Mesothelial cell of epicardium (in vitro differentiated cells): Measurements from ENCODE around the gene VWF. TPM values are rescaled to one million over a fixed set of nuclear protein-coding genes. Genes with fewer than 3 reads are reported as not detected.

Experiments used
- DNase-seq, 2 experiments: peaks; one replicate each; pipeline ENCODE4 v3.0.0; 2021; ENCODE audit warnings: low spot score in 2 of 2; ENCODE audit not compliant: unreplicated experiment in 2 of 2
- H3K27ac Mint-ChIP-seq: 2 replicates; pipeline ENCODE4 v1.8.0; 2021; ENCODE audit warnings: mixed read lengths
- H3K27me3 Mint-ChIP-seq: 2 replicates; pipeline ENCODE4 v1.8.0; 2021; ENCODE audit warnings: low read depth, mixed read lengths
- H3K36me3 Mint-ChIP-seq: 2 replicates; pipeline ENCODE4 v1.8.0; 2021; ENCODE audit warnings: mixed read lengths
- H3K4me1 Mint-ChIP-seq: 2 replicates; pipeline ENCODE4 v1.8.0; 2021; ENCODE audit warnings: mixed read lengths
- H3K4me3 Mint-ChIP-seq: 2 replicates; pipeline ENCODE4 v1.8.0; 2021; ENCODE audit warnings: mild to moderate bottlenecking, moderate library complexity, mixed read lengths
- H3K9me3 Mint-ChIP-seq: 2 replicates; pipeline ENCODE4 v1.8.0; 2021; ENCODE audit warnings: mixed read lengths
- total RNA-seq: library from RNA; stranded (reverse); gene quantifications from 3 replicates; pipeline ENCODE4 v1.2.1, GENCODE V29; 2021
- TF ChIP-seq, protein P1 (sequence below): fragments of 200-600 bp; sonication (generic); IDR thresholded peaks from one replicate; pipeline ENCODE4 v1.5.0; 2021; ENCODE audit warnings: antibody characterized with exemption; ENCODE audit not compliant: unreplicated experiment

The VWF gene
- total RNA-seq, 1 donor from 2014 or later = 0.31 TPM

- Mint-ChIP-seq H3K27ac (no peak overlapping the region), H3K36me3 (no peaks in the 10 kb centered on the region), H3K4me1 (peaks cover 13% of the 10 kb centered on the region), H3K4me3 (no peak overlapping the region), H3K9me3 (no peaks in the 10 kb centered on the region), H3K27me3 (no peaks in the 10 kb centered on the region)
- no peak for DNase-seq
- TF ChIP-seq, protein P1, sequence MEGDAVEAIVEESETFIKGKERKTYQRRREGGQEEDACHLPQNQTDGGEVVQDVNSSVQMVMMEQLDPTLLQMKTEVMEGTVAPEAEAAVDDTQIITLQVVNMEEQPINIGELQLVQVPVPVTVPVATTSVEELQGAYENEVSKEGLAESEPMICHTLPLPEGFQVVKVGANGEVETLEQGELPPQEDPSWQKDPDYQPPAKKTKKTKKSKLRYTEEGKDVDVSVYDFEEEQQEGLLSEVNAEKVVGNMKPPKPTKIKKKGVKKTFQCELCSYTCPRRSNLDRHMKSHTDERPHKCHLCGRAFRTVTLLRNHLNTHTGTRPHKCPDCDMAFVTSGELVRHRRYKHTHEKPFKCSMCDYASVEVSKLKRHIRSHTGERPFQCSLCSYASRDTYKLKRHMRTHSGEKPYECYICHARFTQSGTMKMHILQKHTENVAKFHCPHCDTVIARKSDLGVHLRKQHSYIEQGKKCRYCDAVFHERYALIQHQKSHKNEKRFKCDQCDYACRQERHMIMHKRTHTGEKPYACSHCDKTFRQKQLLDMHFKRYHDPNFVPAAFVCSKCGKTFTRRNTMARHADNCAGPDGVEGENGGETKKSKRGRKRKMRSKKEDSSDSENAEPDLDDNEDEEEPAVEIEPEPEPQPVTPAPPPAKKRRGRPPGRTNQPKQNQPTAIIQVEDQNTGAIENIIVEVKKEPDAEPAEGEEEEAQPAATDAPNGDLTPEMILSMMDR = no peak
Observed at GRCh38 chr12:6067152-6067916, 57.1 kb downstream of the VWF start.

DNA sequence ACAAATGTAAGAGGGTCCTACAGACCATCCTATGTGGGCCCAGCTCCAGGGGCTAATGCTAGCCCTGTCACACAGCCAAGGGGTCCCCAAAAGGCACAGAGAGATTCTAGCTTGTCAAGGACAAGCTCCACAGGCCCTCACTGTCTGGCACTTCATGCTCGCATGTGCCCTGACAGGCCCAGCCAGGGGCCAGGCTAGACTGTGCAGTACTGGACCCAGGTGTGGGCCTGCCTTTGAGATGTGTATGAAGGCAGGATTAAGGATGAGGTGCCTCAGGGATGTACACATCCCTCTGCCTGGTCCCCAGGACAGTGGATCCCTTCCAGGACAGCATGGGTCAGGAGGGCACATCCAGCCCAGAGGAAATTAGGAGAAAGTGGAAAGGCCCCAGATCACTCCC is 57.8 kb downstream of the VWF start:
- TF ChIP-seq, protein P1 = no peak
- no peak overlapping the region for H3K27ac Mint-ChIP-seq
- DNase-seq = no peak
- H3K9me3 Mint-ChIP-seq = no peaks in the 10 kb centered on the region
- H3K36me3 Mint-ChIP-seq = no peaks in the 10 kb centered on the region
- peaks cover 12% of the 10 kb centered on the region for H3K4me1 Mint-ChIP-seq
- no peak overlapping the region for H3K4me3 Mint-ChIP-seq
- H3K27me3 Mint-ChIP-seq = no peaks in the 10 kb centered on the region

DNA sequence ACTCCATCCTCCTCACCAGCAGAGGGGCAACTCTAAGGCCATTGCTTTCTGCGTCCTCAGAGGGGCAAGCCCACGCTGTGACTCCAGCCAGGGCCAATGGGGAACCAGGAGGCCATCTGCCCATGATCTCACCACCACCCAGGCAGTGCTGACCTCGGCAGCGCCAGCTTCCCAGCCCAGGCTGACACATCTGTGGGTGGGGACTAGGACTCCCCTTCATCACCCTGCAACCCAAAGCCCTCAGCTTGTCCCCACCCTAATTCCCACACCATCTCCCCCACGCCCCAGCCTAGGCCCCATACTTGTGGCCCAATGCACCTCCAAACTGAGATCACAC is 58.6 kb downstream of the VWF start:
- TF ChIP-seq, protein P1 = no peak
- Mint-ChIP-seq H3K9me3 (no peaks in the 10 kb centered on the region), H3K4me3 (no peak overlapping the region), H3K4me1 (peaks cover 18% of the 10 kb centered on the region), H3K27me3 (no peaks in the 10 kb centered on the region), H3K36me3 (no peaks in the 10 kb centered on the region), H3K27ac (no peak overlapping the region)
- DNase-seq = no peak

GRCh38 chr12:6065131-6065862 is 59.2 kb downstream of the VWF start:
- H3K4me3 Mint-ChIP-seq = no peak overlapping the region

GRCh38 chr12:6062757-6063735 is 61.4 kb downstream of the VWF start:
- no peak overlapping the region for H3K4me3 Mint-ChIP-seq
- peaks cover 14% of the 10 kb centered on the region for H3K4me1 Mint-ChIP-seq
- DNase-seq = peak in 1 of 2 experiments; percentile 78
- no peaks in the 10 kb centered on the region for H3K36me3 Mint-ChIP-seq
- H3K27me3 Mint-ChIP-seq = no peaks in the 10 kb centered on the region
- TF ChIP-seq, protein P1 = peak; percentile 73
- no peaks in the 10 kb centered on the region for H3K9me3 Mint-ChIP-seq
- H3K27ac Mint-ChIP-seq = no peak overlapping the region

More at GRCh38 chr12:6065131-6065862, 59.2 kb downstream of the VWF start:
- Mint-ChIP-seq H3K36me3 (no peaks in the 10 kb centered on the region), H3K27me3 (no peaks in the 10 kb centered on the region), H3K9me3 (no peaks in the 10 kb centered on the region), H3K4me1 (peaks cover 19% of the 10 kb centered on the region), H3K27ac (no peak overlapping the region)
- DNase-seq = no peak
- TF ChIP-seq, protein P1 = no peak
